GM12891 (cell line): ENCODE results near the gene POLR3A. TPM values are rescaled to one million over a fixed set of nuclear protein-coding genes. Genes with fewer than 3 reads are reported as not detected.
"Not testable (repeated sequence)": the region's sequence is repeated elsewhere in the genome, so short reads cannot be mapped to it uniquely, and the experiment has no call there.

Experiments
- DNase-seq: peaks from one replicate; pipeline ENCODE4 v3.0.0; 2011; ENCODE audit warnings: low spot score; ENCODE audit not compliant: insufficient read length
- FAIRE-seq: peaks from 2 replicates; lab custom pipeline; 2011; peaks lifted over from hg19 to GRCh38; lab: Jason Lieb, UNC
- PAX5 ChIP-seq: IDR thresholded peaks from 2 replicates; pipeline ENCODE4 v1.6.1; 2011; ENCODE audit warnings: low read length, moderate library complexity, mild to moderate bottlenecking; ENCODE audit not compliant: insufficient read depth, severe bottlenecking
- POLR2A ChIP-seq: IDR thresholded peaks from 2 replicates; pipeline ENCODE4 v1.6.1; 2011; ENCODE audit warnings: low read depth, low read length, control low read depth
- POLR2AphosphoS5 ChIP-seq: IDR thresholded peaks from 2 replicates; pipeline ENCODE4 v1.6.1; 2011; ENCODE audit warnings: low read depth, low read length, control low read depth
- POU2F2 ChIP-seq: IDR thresholded peaks from 2 replicates; pipeline ENCODE4 v1.6.1; 2011; ENCODE audit warnings: low read depth, mild to moderate bottlenecking, control low read depth, low read length, moderate library complexity
- SPI1 ChIP-seq: IDR thresholded peaks from 2 replicates; pipeline ENCODE4 v1.6.1; 2011; ENCODE audit warnings: low read depth, low read length, control low read depth
- TAF1 ChIP-seq: IDR thresholded peaks from 2 replicates; pipeline ENCODE4 v1.6.1; 2011; ENCODE audit warnings: low read depth, low read length, control low read depth
- polyA plus RNA-seq: library from polyadenylated mRNA; unstranded; fragments of >200 nt; gene quantifications from one replicate; pipeline ENCODE4 v1.2.1, GENCODE V29; 2012; ENCODE audit warnings: low read depth, missing spikeins, inconsistent platforms; ENCODE audit not compliant: missing spikeins

The POLR3A gene
- polyA plus RNA-seq, result 6.3 TPM

DNA sequence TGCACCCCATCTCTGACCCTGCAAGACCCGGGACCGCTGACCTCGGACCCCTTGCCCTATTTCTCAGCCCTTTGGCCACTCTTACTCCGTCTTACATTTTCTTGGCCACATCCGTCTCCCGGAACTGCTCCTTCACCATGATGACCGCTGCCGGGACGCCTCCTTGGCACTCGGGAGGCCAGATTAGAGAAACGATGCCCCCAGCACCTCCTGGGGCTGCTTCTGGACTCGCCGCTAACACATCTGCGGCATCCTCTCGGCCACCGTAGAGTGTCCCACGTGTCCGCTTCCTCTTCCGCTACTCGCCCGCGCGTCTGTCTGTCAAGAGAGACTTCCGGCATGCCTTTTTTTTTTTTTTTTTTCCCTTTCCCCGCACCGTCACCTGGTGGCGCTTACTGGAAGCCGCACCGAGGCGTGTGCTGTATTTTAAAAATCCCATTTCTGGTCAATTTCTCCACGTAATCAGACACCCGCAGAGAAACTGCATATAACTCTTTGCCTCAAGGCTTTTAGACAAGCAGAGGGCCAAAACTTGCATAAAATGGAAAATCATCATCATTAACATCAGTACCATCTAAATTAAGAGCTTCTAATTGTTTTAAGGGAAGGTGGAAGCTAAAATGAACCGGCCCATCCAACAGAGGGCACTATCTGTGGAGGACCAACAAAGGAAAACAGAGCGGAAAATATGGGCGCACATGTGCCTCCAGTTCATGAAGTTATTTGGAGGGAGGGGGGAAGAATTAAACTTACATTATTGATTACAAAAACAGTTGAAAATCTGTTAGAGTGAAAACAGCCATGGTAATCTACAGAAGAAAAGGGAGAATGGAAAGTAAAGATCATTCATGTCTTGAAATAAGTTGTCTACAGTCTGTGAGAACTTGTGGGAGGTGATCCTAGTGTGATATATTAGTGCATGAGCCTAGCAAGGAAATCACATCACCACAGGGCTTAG, at the start of gene POLR3A:
TSS of gene POLR3A (minus strand) at position 247 of the 958 bp plus-strand sequence. CDS start at position 139, 108 bp downstream.
- FAIRE-seq (peak; percentile 79), DNase-seq (peak; percentile 74)
- TF ChIP-seq POU2F2, result peak; percentile 62; the same call in 1 of the 2 replicates
- TF ChIP-seq SPI1, result no peak
- peak; percentile 82 for TF ChIP-seq POLR2A
- peak; percentile 68; the same call in 1 of the 2 replicates for TF ChIP-seq TAF1
- peak; percentile 86 for TF ChIP-seq POLR2AphosphoS5
- no peak for TF ChIP-seq PAX5

DNA sequence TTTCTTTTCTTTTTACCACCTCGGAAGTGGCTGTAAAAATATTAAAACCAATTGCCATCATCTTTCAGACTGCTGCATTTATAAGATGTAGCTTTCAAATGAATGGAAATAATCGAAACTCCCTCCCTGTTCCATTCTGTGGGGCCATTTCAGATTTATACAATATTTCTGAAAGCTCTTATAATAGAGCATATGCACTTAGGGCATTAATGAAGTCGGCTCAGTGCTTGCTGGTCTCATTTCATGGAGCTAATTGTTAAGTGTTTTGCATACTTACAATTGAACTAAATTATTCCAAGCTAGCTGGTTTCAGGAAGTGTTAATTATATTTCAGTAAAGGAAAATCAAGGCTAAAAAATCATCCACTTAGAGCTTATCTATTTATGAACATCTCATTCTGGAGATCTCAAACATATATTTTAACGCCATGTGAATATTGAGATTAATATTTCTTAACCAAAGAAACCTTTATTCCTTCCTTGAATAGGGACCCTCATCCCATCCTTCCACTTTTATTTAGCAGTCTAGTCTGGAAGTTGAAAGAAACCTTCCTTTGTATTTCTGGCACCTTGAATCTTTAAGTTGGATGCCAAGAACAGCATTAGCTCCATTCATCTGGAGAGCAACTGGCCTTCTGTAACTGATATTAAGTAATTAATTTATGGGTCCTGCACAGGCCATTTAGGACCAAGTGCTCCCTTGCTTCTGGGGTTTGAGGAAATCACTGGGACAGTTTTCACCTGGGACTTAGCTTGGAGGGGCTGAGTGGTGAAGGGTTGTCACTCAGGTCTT, 49.4 kb upstream of the POLR3A start:
- DNase-seq (no peak), FAIRE-seq (no peak)
- no peak for TF ChIP-seq POU2F2
- TF ChIP-seq SPI1, result no peak

DNA sequence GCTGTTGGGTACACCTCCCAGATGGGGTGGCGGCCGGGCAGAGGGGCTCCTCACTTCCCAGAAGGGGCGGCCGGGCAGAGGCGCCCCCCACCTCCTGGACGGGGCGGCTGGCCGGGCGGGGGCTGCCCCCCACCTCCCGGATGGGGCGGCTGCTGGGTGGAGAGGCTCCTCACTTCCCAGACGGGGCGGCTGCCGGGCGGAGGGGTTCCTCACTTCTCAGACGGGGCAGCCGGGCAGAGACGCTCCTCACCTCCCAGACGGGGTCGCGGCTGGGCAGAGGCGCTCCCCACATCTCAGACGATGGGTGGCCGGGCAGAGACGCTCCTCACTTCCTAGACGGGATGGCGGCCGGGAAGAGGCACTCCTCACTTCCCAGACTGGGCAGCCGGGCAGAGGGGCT, 46.5 kb upstream of the POLR3A start:
- FAIRE-seq, DNase-seq: not testable (repeated sequence)

DNA sequence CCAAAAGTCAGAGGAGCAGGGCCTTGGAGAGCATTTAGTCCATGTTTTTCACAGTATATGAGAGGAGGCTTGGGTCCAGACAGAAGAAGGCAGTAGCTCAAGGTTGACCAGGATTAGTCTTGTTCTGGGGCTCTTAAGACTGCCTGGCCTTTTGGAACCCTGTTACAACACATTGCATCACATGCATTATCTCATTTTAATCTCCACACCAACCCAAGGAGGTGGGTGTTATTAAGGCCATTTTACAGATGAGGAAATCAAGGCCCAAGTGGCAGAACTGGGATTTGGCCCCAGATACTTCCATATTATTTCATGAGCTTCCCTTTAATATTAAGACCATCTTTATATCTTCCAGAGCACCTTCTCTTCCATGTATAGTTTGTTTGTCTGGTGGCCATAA, 43.2 kb upstream of the POLR3A start:
- TF ChIP-seq PAX5 (no peak), POU2F2 (no peak), SPI1 (no peak)
- FAIRE-seq, result no peak
- no peak for DNase-seq

DNA sequence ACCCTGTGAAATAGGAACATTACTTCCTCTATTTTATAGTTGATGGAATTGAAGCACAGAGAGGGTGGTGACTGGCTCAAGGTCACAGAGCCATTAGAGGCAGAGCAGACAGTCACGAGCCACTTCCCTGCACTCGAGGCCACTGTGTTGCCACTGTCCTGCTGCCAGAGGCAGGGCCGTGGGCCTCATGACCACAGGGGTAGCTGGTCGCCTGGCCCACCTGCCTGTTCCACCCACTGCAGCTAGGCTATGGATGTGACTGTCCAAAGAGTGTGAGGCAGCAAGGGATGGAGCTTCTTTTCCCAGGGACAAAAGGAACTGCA, 42.5 kb upstream of the POLR3A start:
- TF ChIP-seq PAX5 (no peak), POLR2AphosphoS5 (no peak), SPI1 (no peak), POU2F2 (no peak), POLR2A (no peak), TAF1 (no peak)
- FAIRE-seq (no peak), DNase-seq (no peak)

DNA sequence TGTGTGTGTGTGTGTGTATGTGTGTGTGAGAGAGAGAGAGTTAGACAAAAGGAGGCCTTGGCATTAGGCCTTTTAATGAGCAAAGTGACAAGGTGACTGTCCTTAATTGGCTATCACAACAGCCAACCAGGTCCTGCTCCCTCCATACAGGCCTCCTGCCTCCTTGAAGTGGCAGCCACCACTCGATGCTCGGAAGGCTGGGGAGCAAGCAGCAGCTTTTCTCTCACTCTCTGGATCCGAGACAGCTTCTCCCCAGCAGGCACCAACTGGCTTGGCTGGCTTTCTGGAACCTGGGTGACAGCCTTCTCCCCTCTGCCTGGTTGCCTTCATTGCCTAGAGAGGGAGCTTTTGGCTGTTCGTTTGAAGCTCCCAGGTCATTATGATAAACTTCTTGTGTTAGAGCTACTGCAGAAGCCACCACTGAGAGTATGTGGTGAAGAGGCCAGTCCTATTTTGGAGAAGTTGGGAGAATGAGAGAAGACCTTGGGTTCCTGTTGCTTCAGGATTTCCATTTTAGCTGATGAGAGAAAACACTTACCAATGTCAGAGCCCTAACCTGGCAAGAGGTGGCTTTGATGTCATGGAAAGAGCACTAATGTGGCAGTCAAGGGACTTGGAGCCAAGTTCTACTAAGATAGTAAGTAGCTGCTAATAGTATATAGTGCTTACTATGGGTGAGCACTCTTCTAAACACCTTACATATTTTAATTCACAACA, 42.0 kb upstream of the POLR3A start:
- no peak for FAIRE-seq

DNA sequence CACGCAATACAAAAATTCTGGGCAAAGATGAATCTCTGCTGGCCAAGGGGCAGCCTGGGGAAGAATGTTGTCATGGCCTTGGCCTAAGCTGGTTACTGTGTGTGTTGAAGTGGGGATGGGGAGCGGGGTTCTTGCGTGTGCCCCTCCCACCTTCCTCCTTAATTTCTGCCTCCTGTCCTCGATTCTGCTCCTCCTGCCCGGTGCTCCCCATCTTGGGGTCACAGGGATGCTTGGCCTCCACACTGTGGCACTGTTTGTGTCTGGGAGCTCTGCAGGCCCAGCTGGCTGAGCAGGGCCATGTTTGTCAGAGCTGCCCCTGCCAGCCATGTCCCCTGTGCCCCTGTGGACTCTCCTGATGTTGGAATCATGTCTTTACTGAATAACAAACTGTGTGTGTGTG, 41.4 kb upstream of the POLR3A start:
- TF ChIP-seq POLR2AphosphoS5, result no peak
- no peak for TF ChIP-seq POU2F2
- no peak for TF ChIP-seq PAX5
- TF ChIP-seq SPI1, result no peak
- no peak for TF ChIP-seq POLR2A
- TF ChIP-seq TAF1, result no peak
- DNase-seq, result no peak
- FAIRE-seq, result no peak

More for the DNA sequence above, 42.0 kb upstream of the POLR3A start:
- TF ChIP-seq SPI1 (no peak), TAF1 (no peak), POLR2A (no peak), PAX5 (no peak), POLR2AphosphoS5 (no peak), POU2F2 (no peak)
- DNase-seq, result no peak

DNA sequence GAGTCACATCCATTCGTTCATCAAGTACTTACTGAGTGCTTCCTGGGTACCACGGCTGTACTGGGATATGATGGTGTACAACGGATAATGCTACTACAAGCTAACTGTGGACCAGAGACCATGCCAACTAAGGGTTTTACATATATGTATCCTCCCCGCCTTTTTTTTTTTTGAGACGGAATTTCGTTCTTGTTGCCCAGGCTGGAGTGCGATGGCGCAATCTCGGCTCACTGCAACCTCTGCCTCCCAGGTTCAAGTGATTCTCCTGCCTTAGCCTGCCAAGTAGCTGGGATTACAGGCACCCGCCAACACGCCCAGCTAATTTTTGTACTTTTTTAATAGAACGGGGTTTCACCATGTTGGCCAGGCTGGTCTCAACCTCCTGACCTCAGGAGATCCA, 40.7 kb upstream of the POLR3A start:
- not testable (repeated sequence) for FAIRE-seq, DNase-seq

DNA sequence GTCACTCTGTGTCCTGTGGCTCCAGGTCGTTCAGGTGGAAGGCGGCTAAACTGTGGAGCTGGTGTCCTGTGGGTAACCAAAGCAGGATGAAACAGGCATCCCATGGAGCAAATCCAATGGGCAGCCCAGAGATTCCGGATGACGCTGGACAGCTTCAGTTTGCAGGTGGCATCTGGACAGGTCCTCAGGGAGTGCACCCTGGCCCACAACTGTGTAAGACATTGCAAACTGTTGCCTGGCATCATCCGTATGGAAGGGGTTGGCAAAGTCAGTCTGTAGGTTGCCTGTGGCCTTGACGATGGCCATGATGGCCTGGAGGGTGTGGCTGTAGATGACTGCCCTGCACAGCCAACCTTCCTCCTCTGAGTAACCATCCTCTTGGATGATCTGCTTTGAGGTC, 39.8 kb upstream of the POLR3A start:
- DNase-seq, result no peak
- TF ChIP-seq TAF1 (no peak), PAX5 (no peak), POU2F2 (no peak), POLR2A (no peak), SPI1 (no peak), POLR2AphosphoS5 (no peak)
- no peak for FAIRE-seq
